HG03139 (cell line): ENCODE results near the gene CDC42EP5.

ENCODE experiments used
- ATAC-seq: cut with Tn5 transposase; IDR thresholded peaks from one replicate; pipeline ENCODE4 v1.9.1; 2021; ENCODE audit not compliant: unreplicated experiment

The CDC42EP5 gene

GRCh38 chr19:54462655-54463530 lies 10.2 kb downstream of the CDC42EP5 start:
- peak; percentile 11 for ATAC-seq

- ATAC-seq = no peak
Measured at GRCh38 chr19:54462047-54462654, 10.9 kb downstream of the CDC42EP5 start.

DNA sequence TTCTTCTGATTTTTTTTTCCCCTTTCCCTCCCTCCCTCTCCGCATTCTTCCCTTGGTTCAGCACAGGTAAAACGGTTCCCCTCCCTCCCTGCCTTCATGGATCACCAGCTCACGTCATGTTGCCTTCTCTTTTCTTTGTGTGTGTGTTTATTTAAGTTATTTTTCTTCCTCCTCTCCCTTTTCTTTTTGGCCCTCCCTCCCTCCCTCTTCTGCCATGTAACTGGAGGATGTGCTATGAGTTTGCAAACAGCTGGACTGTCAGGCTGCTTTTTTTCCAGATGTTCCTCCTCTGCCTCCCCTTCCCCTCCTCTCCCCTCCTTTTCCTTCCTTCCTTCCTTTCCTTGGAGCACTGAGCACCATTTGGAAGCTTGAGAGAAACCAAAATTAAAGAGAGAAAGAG lies 11.5 kb downstream of the CDC42EP5 start:
- ATAC-seq = no peak

DNA sequence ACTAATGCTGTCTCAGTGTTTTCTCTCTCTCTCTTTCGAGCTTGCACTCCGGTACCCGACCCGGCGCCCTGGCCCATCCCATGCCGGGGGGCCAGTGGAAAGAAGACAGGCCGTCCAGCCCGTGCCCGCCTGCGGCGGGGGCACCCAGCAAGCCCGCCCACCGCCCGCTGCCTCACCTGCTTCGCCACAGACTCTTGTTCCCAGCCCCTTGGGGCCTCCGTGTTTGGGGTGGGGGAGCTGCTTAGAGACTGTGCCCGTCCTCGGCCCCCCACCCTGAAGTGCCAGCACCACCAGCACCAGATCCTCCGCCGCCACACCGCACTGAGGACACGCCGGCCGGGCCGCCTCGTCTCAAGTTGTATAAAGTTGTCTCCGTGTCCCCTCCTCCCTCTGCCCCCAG lies 11.9 kb downstream of the CDC42EP5 start:
- ATAC-seq = no peak

DNA sequence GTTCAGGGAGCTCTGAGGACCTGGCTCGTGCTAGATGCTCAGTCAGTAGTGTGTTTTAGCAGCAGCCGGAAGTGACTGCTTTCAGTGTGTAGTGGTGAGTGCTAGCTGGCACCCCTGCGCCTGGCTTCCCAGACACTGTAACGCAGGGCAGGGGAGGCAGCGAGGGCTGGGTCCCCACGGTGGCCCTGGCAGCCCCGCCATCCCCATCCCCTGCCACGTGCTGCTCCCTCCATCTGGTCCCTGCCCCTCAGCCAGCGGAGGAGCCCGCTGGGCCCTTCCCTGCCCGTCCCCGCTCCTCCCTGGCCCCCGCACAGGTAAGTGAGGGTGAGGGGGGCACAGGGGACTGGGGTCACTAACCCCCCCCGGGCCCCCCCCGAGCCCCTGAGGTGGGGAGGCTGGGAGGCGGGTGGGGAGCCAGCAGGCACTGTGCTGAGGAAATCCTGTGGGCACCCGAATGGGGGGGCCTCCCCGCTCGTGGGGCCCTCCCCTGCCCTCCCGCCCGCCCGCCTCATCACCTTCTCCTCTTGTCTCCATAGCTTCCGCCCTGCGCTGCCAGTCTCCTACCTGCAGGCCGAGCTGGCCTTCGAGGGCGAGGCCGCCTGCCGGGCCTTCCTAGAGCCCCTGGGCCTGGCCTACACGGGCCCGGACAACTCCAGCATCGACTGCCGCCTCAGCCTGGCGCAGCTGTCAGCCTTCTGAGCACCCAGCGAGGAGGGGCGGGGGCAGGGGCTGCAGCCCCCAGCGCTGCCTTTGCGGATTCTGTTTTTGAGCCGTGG lies 12.7 kb downstream of the CDC42EP5 start:
- no peak for ATAC-seq

DNA sequence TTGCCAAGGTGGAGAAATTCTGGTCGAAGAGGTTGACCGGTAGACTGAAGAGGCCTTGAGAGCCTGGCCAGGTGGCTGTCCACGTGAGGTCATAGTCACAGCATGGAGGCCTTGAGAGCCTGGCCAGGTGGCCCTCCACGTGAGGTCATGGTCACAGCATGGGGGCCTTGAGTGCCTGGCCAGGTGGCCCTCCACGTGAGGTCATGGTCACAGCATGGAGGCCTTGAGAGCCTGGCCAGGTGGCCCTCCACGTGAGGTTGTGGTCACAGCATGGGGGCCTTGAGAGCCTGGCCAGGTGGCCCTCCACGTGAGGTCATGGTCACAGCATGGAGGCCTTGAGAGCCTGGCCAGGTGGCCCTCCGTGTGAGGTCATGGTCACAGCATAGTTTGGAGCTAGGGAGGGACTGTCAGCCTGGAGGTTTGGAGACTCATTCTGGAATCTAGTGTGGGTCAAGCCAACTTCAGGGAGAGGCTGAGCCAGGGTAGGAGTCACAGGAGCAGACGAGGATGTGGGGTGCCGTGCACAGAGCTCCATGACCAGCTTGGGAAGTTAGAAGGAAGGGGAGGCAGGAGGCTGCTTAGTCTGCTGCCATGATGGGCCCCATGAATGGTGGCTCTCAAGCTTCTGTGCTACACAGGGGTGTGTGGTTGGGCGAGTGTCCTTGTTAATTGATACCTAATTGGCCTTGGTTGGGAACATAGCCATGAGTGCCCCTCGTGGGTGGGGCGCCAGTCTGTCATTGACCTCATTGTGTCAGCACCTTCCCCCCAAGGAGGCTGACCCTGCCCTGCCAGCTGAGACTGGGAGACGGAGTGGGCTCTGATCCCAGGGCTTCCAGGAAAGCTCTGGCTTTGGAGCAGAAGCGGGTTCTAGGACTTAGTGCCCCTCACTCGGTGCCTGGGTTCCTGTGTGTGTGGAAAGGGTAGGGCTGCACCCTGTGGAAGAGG lies 13.5 kb downstream of the CDC42EP5 start:
- ATAC-seq = no peak

GRCh38 chr19:54458648-54459281 lies 14.3 kb downstream of the CDC42EP5 start:
- no peak for ATAC-seq

DNA sequence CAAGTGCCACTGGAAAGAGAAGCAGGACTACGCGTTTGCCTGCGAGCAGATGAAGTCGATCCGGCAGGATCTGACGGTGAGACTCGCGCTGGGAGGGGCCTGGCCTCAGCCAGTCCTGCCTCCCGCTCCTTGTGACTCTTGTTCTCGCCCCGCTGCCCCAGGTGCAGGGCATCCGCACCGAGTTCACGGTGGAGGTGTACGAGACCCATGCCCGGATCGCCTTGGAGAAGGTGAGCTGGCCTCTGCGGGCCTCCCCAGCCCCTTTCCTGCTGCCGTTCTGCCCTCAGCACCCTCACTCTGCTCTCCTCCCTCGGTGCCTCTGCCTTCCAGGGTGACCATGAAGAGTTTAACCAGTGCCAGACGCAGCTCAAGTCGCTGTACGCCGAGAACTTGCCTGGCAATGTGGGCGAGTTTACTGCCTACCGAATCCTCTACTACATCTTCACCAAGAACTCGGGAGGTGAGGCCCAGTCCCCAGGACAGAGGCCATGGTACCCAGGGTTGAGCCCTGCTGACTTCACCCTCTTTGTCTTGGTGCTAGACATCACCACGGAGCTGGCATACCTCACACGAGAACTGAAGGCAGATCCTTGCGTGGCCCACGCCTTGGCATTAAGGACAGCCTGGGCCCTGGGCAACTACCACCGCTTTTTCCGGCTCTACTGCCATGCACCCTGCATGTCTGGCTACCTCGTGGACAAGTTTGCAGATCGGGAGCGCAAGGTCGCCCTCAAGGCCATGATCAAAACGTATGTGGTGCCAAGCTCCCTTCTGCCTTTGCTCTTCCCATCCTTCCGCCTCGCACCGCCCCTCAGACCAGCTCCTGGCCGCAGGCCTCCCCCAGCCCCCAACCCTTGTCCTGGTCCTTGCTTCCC lies 15.1 kb downstream of the CDC42EP5 start:
- no peak for ATAC-seq

DNA sequence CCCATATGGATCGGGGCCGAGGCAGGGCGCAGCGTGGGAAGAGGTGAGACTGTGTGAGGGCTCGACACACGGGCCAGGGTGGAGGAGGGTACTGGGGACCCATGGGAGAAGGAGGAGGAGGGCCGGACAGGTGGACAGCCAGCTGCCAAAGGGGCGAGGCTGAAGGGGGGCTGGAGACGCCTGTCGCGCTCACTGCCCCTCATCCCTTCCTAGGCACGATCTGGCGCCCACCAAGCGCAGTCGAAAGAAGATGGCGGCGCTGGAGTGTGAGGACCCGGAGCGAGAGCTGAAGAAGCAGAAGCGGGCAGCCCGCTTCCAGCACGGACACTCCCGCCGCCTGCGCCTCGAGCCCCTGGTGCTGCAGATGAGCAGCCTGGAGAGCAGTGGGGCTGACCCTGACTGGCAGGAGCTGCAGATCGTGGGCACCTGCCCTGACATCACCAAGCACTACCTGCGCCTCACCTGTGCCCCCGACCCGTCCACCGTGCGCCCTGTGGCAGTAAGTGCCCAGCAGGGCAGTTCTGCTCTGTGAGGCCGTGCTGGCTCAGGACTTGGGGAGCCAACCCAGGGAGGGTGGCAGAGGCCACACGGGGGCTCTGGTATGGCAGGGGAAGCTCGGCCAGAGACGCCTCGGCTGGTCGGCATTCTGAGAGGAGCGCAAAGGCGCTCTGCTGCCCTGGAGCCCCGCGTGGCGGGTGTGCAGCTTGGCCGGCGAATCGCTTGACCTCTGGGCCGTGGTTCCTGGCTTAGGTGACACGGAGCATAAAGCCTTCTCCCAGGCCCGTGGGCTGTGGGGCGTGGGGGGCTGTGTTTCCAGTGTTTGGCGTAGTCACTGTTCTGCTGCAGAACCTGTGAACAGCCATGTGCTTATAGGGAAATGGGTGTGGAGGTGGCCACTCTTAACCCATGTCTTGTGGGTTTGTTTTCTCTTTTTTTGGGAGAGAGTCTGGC lies 16.4 kb downstream of the CDC42EP5 start:
- ATAC-seq = no peak

DNA sequence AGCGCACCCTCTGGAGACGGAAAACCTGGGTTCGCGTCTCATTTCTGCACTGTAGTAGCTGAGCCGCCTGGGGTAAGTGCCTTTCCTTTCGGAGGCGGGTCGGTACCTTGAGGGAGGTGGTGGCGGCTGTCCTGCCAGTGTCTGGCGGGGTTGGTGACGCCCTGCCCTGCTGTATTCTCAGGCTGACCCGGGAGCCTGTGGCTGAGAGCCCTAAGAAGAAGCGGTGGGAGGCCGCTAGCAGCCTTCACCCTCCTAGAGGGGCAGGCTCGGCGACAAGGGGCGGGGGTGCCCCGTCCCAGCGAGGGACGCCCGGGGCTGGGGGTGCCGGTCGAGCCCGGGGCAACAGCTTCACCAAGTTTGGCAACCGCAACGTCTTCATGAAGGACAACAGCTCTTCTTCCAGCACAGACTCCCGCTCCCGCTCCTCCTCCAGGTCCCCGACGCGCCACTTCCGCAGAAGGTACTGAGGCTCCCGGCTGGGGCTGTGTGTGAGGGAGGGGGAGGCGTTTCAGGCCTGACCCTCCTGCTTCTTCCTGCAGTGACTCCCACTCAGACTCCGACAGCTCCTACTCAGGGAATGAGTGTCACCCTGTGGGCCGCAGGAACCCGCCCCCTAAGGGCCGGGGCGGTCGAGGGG lies 17.2 kb downstream of the CDC42EP5 start:
- ATAC-seq = no peak

DNA sequence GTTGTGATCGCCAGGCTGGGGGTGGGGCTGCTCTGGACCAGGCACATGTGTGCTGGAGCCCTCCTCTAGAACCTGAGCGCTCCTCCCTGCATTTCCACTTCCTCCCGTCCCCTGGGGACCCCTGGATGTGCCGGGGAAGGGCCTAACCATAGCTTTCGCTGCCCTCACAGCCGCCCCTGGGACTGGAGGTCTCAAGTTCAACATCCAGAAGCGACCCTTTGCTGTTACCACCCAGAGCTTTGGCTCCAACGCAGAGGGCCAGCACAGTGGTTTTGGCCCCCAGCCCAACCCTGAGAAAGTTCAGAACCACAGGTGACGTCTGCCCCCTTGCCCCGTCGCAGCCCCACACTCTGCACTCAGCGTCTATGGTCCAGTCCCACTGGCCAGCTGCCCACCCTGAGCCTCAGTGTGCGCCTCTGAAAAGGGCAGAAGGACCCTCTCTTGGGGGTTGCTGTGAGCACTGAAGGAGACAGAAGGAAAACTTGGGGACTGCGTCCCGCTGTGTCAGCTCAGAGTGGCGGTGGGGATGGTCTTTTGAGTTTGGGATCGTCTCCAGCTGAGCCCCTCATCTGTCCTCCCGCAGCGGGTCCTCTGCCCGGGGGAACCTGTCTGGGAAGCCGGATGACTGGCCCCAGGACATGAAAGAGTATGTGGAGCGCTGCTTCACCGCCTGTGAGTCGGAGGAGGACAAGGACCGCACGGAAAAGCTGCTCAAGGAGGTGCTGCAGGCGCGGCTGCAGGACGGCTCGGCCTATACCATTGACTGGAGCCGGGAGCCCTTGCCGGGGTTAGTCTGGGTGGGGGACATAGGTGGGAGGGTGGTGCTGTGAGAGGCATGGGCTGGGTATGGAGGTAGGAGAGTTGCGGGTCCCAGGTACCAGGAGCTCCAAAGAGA lies 18.1 kb downstream of the CDC42EP5 start:
- no peak for ATAC-seq

DNA sequence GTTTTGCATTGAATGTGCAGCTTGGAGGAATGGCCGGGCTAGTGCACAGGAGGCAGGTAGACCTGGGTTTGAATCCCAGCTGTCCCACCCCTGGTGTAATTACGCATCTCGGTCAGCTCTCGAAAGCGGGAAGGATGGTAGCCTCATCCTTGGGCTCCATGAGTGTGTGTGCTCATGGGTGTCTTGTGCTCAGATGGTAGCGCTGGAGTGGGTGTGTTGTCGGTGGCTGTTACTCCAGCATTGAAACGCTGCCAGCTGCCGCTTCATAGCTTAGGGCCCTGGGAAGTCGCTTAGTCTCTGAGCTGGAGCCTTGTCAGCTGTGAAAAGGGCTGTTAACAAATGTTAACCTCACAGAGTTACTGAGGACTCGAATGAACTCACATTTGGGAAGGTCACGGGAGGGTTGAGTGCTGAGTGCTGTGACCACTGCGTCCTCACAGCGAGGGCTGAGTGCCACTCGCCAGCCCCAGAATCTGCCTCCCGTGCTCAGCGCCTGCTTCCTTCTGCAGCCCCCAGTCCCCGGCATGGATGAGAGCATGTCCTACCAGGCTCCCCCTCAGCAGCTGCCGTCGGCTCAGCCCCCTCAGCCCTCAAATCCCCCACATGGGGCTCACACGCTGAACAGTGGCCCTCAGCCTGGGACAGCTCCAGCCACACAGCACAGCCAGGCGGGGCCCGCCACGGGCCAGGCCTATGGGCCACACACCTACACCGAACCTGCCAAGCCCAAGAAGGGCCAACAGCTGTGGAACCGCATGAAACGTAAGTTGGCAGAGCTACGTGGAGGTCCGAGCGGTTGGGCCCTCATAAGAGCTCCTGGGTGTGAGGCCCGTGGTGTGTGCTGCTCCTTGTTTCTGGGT lies 18.9 kb downstream of the CDC42EP5 start:
- no peak for ATAC-seq

- ATAC-seq = no peak
Measured at GRCh38 chr19:54452626-54453025, 20.5 kb downstream of the CDC42EP5 start.

DNA sequence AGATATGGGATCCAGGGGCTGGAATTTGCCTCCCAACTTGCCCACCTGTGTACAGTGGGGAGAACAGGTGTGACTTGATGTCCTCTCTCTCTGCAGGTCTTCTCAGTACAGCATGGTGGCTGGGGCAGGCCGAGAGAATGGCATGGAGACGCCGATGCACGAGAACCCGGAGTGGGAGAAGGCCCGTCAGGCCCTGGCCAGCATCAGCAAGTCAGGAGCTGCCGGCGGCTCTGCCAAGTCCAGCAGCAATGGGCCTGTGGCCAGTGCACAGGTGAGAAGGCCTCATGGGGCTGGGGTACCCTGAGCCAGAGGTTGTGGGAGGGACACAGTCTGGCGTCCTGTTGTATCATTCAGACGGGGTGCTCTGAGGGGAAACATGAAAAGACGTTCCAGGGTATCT lies 21.1 kb downstream of the CDC42EP5 start:
- no peak for ATAC-seq

GRCh38 chr19:54451331-54451871 lies 21.7 kb downstream of the CDC42EP5 start:
- ATAC-seq = no peak
